22Rv1 (cell line): ENCODE results near the gene SEC24C.
A peak's percentile ranks its signal among the peaks of the same experiment; 100 is the strongest.
"Not testable (repeated sequence)": the region's sequence is repeated elsewhere in the genome, so short reads cannot be mapped to it uniquely, and the experiment has no call there.

Source experiments
- H3K27ac ChIP-seq: fragments of 450-650 bp; 2 replicates; pipeline ENCODE4 v1.5.1; 2017
- CTCF ChIP-seq: fragments of 450-650 bp; IDR thresholded peaks from 2 replicates; pipeline ENCODE4 v1.5.1; 2017; ENCODE audit warnings: mild to moderate bottlenecking
- ZFX ChIP-seq: fragments of 450-650 bp; IDR thresholded peaks from 2 replicates; pipeline ENCODE4 v1.6.1; 2017; ENCODE audit warnings: antibody characterized with exemption, borderline replicate concordance

The SEC24C gene

GRCh38 chr10:73791871-73792400 lies 47.8 kb downstream of the SEC24C start:
- no peak overlapping the region for H3K27ac ChIP-seq
- TF ChIP-seq CTCF (no peak), ZFX (no peak)

- TF ChIP-seq ZFX (no peak), CTCF (no peak)
These were observed 49.3 kb downstream of the SEC24C start for GRCh38 chr10:73793456-73793855.

GRCh38 chr10:73795491-73795890 lies 51.3 kb downstream of the SEC24C start:
- H3K27ac ChIP-seq: not testable (repeated sequence)

More at GRCh38 chr10:73793456-73793855, 49.3 kb downstream of the SEC24C start:
- H3K27ac ChIP-seq: no peak overlapping the region

- not testable (repeated sequence) for H3K27ac ChIP-seq
These were observed 51.9 kb downstream of the SEC24C start for GRCh38 chr10:73796035-73796434.

GRCh38 chr10:73796766-73797165 lies 52.6 kb downstream of the SEC24C start:
- TF ChIP-seq CTCF (no peak), ZFX (no peak)
- H3K27ac ChIP-seq: no peak overlapping the region

- no peak overlapping the region for H3K27ac ChIP-seq
- TF ChIP-seq ZFX (no peak), CTCF (no peak)
These were observed 53.3 kb downstream of the SEC24C start for GRCh38 chr10:73797324-73798025.

- H3K27ac ChIP-seq: no peak overlapping the region
- TF ChIP-seq CTCF (no peak), ZFX (no peak)
These were observed 53.9 kb downstream of the SEC24C start for GRCh38 chr10:73798087-73798486.

GRCh38 chr10:73798927-73799560 lies 54.9 kb downstream of the SEC24C start:
- TF ChIP-seq CTCF (no peak), ZFX (no peak)
- 0 out of 2 replicates have a peak overlapping the region, but pooled peaks have one; percentile 19 for H3K27ac ChIP-seq
